HG03280 (cell line): ENCODE measurements around the gene HOXB13.

ENCODE experiments used
- ATAC-seq: cut with Tn5 transposase; IDR thresholded peaks from one replicate; pipeline ENCODE4 v1.9.1; 2021; ENCODE audit warnings: mild to moderate bottlenecking, moderate library complexity; ENCODE audit not compliant: unreplicated experiment

Gene HOXB13

GRCh38 chr17:48748718-48749566 is 20.4 kb upstream of the HOXB13 start:
- no peak for ATAC-seq

- ATAC-seq: no peak
Observed at GRCh38 chr17:48747445-48748363, 19.2 kb upstream of the HOXB13 start.

GRCh38 chr17:48746916-48747444 is 18.4 kb upstream of the HOXB13 start:
- ATAC-seq: no peak

- ATAC-seq: no peak
Observed at GRCh38 chr17:48745381-48746275, 17.1 kb upstream of the HOXB13 start.

- no peak for ATAC-seq
Observed at GRCh38 chr17:48740537-48740936, 12.0 kb upstream of the HOXB13 start.

GRCh38 chr17:48738803-48739526 is 10.4 kb upstream of the HOXB13 start:
- no peak for ATAC-seq

- ATAC-seq: no peak
Observed at GRCh38 chr17:48738424-48738802, 9.9 kb upstream of the HOXB13 start.

GRCh38 chr17:48737330-48738043 is 8.9 kb upstream of the HOXB13 start:
- no peak for ATAC-seq

- ATAC-seq: no peak
Observed at GRCh38 chr17:48735062-48735351, 6.5 kb upstream of the HOXB13 start.

GRCh38 chr17:48734333-48735061 is 5.9 kb upstream of the HOXB13 start:
- ATAC-seq: no peak

GRCh38 chr17:48733632-48734328 is 5.2 kb upstream of the HOXB13 start:
- no peak for ATAC-seq

- no peak for ATAC-seq
Observed at GRCh38 chr17:48732688-48733629, 4.4 kb upstream of the HOXB13 start.

GRCh38 chr17:48731355-48731754 is 2.8 kb upstream of the HOXB13 start:
- no peak for ATAC-seq

GRCh38 chr17:48730240-48730550 is 1.6 kb upstream of the HOXB13 start:
- ATAC-seq: no peak

- ATAC-seq: no peak
Observed at GRCh38 chr17:48729335-48730239, 1.0 kb upstream of the HOXB13 start.

GRCh38 chr17:48727415-48728175 is 955 bp downstream of the HOXB13 start:
- ATAC-seq: no peak
